HEK293 (cell line): ENCODE results near the gene HOXD10.

Experiments
- CTCF ChIP-seq: fragments of 450-650 bp; formaldehyde crosslinking; IDR thresholded peaks from 2 replicates; pipeline ENCODE4 v1.5.1; 2016; ENCODE audit warnings: missing biosample characterization, missing genetic modification characterization
- HOXD13 ChIP-seq: sonication (generic); formaldehyde crosslinking; IDR thresholded peaks from 2 replicates; pipeline ENCODE4 v1.8.0; 2022; ENCODE audit warnings: missing genetic modification reagents, borderline replicate concordance
- MZF1 ChIP-seq: fragments of 450-650 bp; formaldehyde crosslinking; IDR thresholded peaks from 2 replicates; pipeline ENCODE4 v1.5.1; 2017; ENCODE audit warnings: missing biosample characterization, missing genetic modification characterization, borderline replicate concordance
- OVOL3 ChIP-seq: fragments of 450-650 bp; formaldehyde crosslinking; IDR thresholded peaks from 2 replicates; pipeline ENCODE4 v1.5.1; 2016; ENCODE audit warnings: missing biosample characterization, missing genetic modification characterization
- PATZ1 ChIP-seq: fragments of 450-650 bp; formaldehyde crosslinking; IDR thresholded peaks from 2 replicates; pipeline ENCODE4 v1.5.1; 2016; ENCODE audit warnings: missing biosample characterization, missing genetic modification characterization
- PBX3 ChIP-seq: sonication (generic); formaldehyde crosslinking; IDR thresholded peaks from 2 replicates; pipeline ENCODE4 v1.8.1; 2022; ENCODE audit warnings: mild to moderate bottlenecking, moderate library complexity, missing genetic modification reagents
- ZFHX2 ChIP-seq: fragments of 450-650 bp; formaldehyde crosslinking; conservative IDR thresholded peaks from 2 replicates; pipeline ENCODE4 v1.5.1; 2016; ENCODE audit warnings: missing biosample characterization, missing genetic modification characterization
- ZNF121 ChIP-seq: fragments of 450-650 bp; formaldehyde crosslinking; IDR thresholded peaks from 2 replicates; pipeline ENCODE4 v1.5.1; 2016; ENCODE audit warnings: missing biosample characterization, missing genetic modification characterization
- ZNF398 ChIP-seq: fragments of 450-650 bp; formaldehyde crosslinking; IDR thresholded peaks from 2 replicates; pipeline ENCODE4 v1.5.1; 2017; ENCODE audit warnings: missing biosample characterization, missing genetic modification characterization
- ZNF561 ChIP-seq: fragments of 450-650 bp; IDR thresholded peaks from 2 replicates; pipeline ENCODE4 v1.5.1; 2018; ENCODE audit warnings: missing biosample characterization, missing genetic modification characterization, borderline replicate concordance
- ZNF747 ChIP-seq: fragments of 450-650 bp; formaldehyde crosslinking; IDR thresholded peaks from 2 replicates; pipeline ENCODE4 v1.5.1; 2016; ENCODE audit warnings: missing biosample characterization, missing genetic modification characterization
- ZNF843 ChIP-seq: fragments of 450-650 bp; formaldehyde crosslinking; IDR thresholded peaks from 2 replicates; pipeline ENCODE4 v1.5.1; 2016; ENCODE audit warnings: missing biosample characterization, missing genetic modification characterization

- TF ChIP-seq HOXD13 (CRISPR knock-in tag), result no peak
- no peak for TF ChIP-seq ZNF561 (tag by site-specific recombination)
- no peak for TF ChIP-seq CTCF (tag by site-specific recombination)
- TF ChIP-seq MZF1, result no peak
- TF ChIP-seq ZNF398 (tag by site-specific recombination), result no peak
- no peak for TF ChIP-seq PATZ1 (tag by site-specific recombination)
- TF ChIP-seq ZNF121 (tag by site-specific recombination), result no peak
- no peak for TF ChIP-seq OVOL3 (tag by site-specific recombination)
- no peak for TF ChIP-seq ZFHX2 (tag by site-specific recombination)
- no peak for TF ChIP-seq ZNF747 (tag by site-specific recombination)
- no peak for TF ChIP-seq PBX3 (CRISPR knock-in tag)
- TF ChIP-seq ZNF843 (tag by site-specific recombination), result no peak
Measured at GRCh38 chr2:176087330-176088047, 29.1 kb upstream of the HOXD10 start.
